Sciatic nerve (tissue), 2 donors: ENCODE data around the gene UBN1. TPM values are rescaled to one million over a fixed set of nuclear protein-coding genes. Genes with fewer than 3 reads are reported as not detected.
A peak's percentile ranks its signal among the peaks of the same experiment; 100 is the strongest.
"Not testable (repeated sequence)": the region's sequence is repeated elsewhere in the genome, so short reads cannot be mapped to it uniquely, and the experiment has no call there.

Experiments used
- ATAC-seq: fragments of 200-7000 bp; cut with Tn5 transposase; one replicate; pipeline ENCODE4 v1.9.1; 2020; ENCODE audit warnings: mild to moderate bottlenecking, moderate library complexity
- DNase-seq: peaks from one replicate; pipeline ENCODE4 v3.0.0-alpha.2; 2020; ENCODE audit warnings: low spot score
- intact Hi-C: fragments of 100-400 bp; cut with DNase I; formaldehyde crosslinking; loops from one replicate; pipeline ENCODE4 v1.14.2; 2022
- total RNA-seq: library from RNA; stranded (reverse); fragmentation: NEBNext Ultra II Directional; extraction: Animal tissue kit (Norgen Biotek cat#: 25700); gene quantifications from one replicate; pipeline ENCODE4 v1.2.1, GENCODE V29; 2021
- donor health status: DM: no; HTN: no; CAD: no.
- donor health status: DM: no; HTN: no; CAD: no.

UBN1 gene
- total RNA-seq, 1 donor from 2014 or later = 28.3 TPM

- ATAC-seq, DNase-seq, intact Hi-C loops: not testable (repeated sequence)
Observed at GRCh38 chr16:4896761-4897160, 49.5 kb downstream of the UBN1 start.

GRCh38 chr16:4897328-4897727 lies 50.0 kb downstream of the UBN1 start:
- DNase-seq = no peak
- intact Hi-C loops = no loop called here
- no peak for ATAC-seq

- DNase-seq (no peak), ATAC-seq (no peak)
- intact Hi-C loops = no loop called here
Observed at GRCh38 chr16:4898811-4899473, 51.7 kb downstream of the UBN1 start.

- intact Hi-C loops = no loop called here
- ATAC-seq = no peak
- no peak for DNase-seq
Observed at GRCh38 chr16:4899474-4899846, 52.2 kb downstream of the UBN1 start.

- intact Hi-C loops = no loop called here
- DNase-seq = no peak
- no peak for ATAC-seq
Observed at GRCh38 chr16:4900036-4900435, 52.8 kb downstream of the UBN1 start.

- no peak for DNase-seq
- intact Hi-C loops = no loop called here
Observed at GRCh38 chr16:4900750-4901149, 53.5 kb downstream of the UBN1 start.

GRCh38 chr16:4902038-4902437 lies 54.8 kb downstream of the UBN1 start:
- intact Hi-C loops = no loop called here
- ATAC-seq (no peak), DNase-seq (no peak)

More at GRCh38 chr16:4900750-4901149, 53.5 kb downstream of the UBN1 start:
- ATAC-seq = no peak

GRCh38 chr16:4904108-4904941 lies 57.0 kb downstream of the UBN1 start:
- DNase-seq = no peak
- intact Hi-C loops = no loop called here
- no peak for ATAC-seq

- intact Hi-C loops = no loop called here
Observed at GRCh38 chr16:4904942-4905615, 57.8 kb downstream of the UBN1 start.

GRCh38 chr16:4908854-4909401 lies 61.6 kb downstream of the UBN1 start:
- intact Hi-C loops = no loop called here
- no peak for DNase-seq
- no peak for ATAC-seq

More at GRCh38 chr16:4904942-4905615, 57.8 kb downstream of the UBN1 start:
- DNase-seq (no peak), ATAC-seq (no peak)

GRCh38 chr16:4909825-4910224 lies 62.5 kb downstream of the UBN1 start:
- ATAC-seq (no peak), DNase-seq (no peak)
- intact Hi-C loops = no loop called here

GRCh38 chr16:4910828-4911227 lies 63.5 kb downstream of the UBN1 start:
- intact Hi-C loops = no loop called here
- DNase-seq = no peak
- ATAC-seq = no peak

- DNase-seq (no peak), ATAC-seq (peak; percentile 70)
- intact Hi-C loops = no loop called here
Observed at GRCh38 chr16:4911970-4912386, 64.7 kb downstream of the UBN1 start.

- no peak for DNase-seq
- intact Hi-C loops = no loop called here
- ATAC-seq = no peak
Observed at GRCh38 chr16:4913130-4913773, 66.0 kb downstream of the UBN1 start.

GRCh38 chr16:4913774-4914525 lies 66.7 kb downstream of the UBN1 start:
- DNase-seq (no peak), ATAC-seq (no peak)
- intact Hi-C loops = no loop called here

GRCh38 chr16:4914528-4915225 lies 67.4 kb downstream of the UBN1 start:
- no peak for DNase-seq
- no peak for ATAC-seq
- intact Hi-C loops = no loop called here

GRCh38 chr16:4915226-4915761 lies 68.0 kb downstream of the UBN1 start:
- ATAC-seq (peak; percentile 20), DNase-seq (no peak)
- intact Hi-C loops = no loop called here

GRCh38 chr16:4917117-4917516 lies 69.8 kb downstream of the UBN1 start:
- intact Hi-C loops = no loop called here

More at GRCh38 chr16:4917117-4917516, 69.8 kb downstream of the UBN1 start:
- DNase-seq = no peak
- ATAC-seq = no peak
